CD14-positive monocyte (primary cell): ENCODE measurements around the gene STEAP3. TPM values are rescaled to one million over a fixed set of nuclear protein-coding genes. Genes with fewer than 3 reads are reported as not detected.

ENCODE experiments used
- DNase-seq, 3 donors: peaks; one replicate each; pipeline ENCODE4 v3.0.0-alpha.2; 2011 to 2022
- H2AFZ ChIP-seq: 2 replicates; pipeline ENCODE4 v1.6.0; 2012; ENCODE audit warnings: mild to moderate bottlenecking, low read depth, low read length, inconsistent platforms; ENCODE audit not compliant: insufficient read depth, poor library complexity, severe bottlenecking
- H3K27ac ChIP-seq, 2 donors: 1 replicate in 1 of 2; 2 replicates in 1 of 2; pipeline ENCODE4 v1.5.1; 2012 to 2013; ENCODE audit warnings: low read length in 2 of 2, control low read depth in 1 of 2, inconsistent platforms in 1 of 2, low read depth in 1 of 2, mild to moderate bottlenecking in 1 of 2
- H3K27me3 ChIP-seq, 2 donors: one replicate each; pipeline versions ENCODE4 v1.6.0 to v1.6.1; 2011 to 2013; ENCODE audit warnings: low read length in 2 of 2; ENCODE audit not compliant: control insufficient read depth in 2 of 2, insufficient read depth in 2 of 2
- H3K36me3 ChIP-seq, 2 donors: replicated peaks in 1 of 2; 1 replicate in 1 of 2; 2 replicates in 1 of 2; pipeline versions ENCODE4 v1.5.1 to v1.6.1; 2012 to 2013; ENCODE audit warnings: low read length in 2 of 2, control low read depth in 1 of 2, inconsistent platforms in 1 of 2, mild to moderate bottlenecking in 1 of 2; ENCODE audit not compliant: insufficient read depth in 2 of 2, control insufficient read depth in 1 of 2
- H3K4me1 ChIP-seq, 2 donors: 1 replicate in 1 of 2; 2 replicates in 1 of 2; pipeline versions ENCODE4 v1.5.1 to v1.6.1; 2012 to 2013; ENCODE audit warnings: low read length in 2 of 2, control low read depth in 1 of 2, inconsistent platforms in 1 of 2, mild to moderate bottlenecking in 1 of 2, moderate library complexity in 1 of 2; ENCODE audit not compliant: insufficient read depth in 2 of 2, control insufficient read depth in 1 of 2
- H3K4me2 ChIP-seq: replicated peaks from 2 replicates; pipeline ENCODE3; 2012; ENCODE audit warnings: low read length, moderate library complexity, mild to moderate bottlenecking; ENCODE audit not compliant: poor library complexity, severe bottlenecking; ENCODE audit errors: extremely low read depth
- H3K4me3 ChIP-seq, 3 experiments: fragments of 200-600 bp in 1 of 3; sonication (generic) in 1 of 3; replicated peaks in 1 of 3; 1 replicate in 2 of 3; 2 replicates in 1 of 3; pipeline ENCODE4 v1.5.1; 2011 to 2013; ENCODE audit warnings: low read length in 3 of 3, mild to moderate bottlenecking in 3 of 3, control low read depth in 2 of 3, low read depth in 2 of 3, inconsistent platforms in 1 of 3, moderate library complexity in 1 of 3
- H3K79me2 ChIP-seq: 2 replicates; pipeline ENCODE4 v1.6.0; 2012; ENCODE audit warnings: mild to moderate bottlenecking, control low read depth, inconsistent platforms, low read length, moderate library complexity; ENCODE audit not compliant: insufficient read depth
- H3K9ac ChIP-seq: 2 replicates; pipeline ENCODE4 v1.6.0; 2017; ENCODE audit warnings: low read length, mild to moderate bottlenecking; ENCODE audit not compliant: insufficient read depth, poor library complexity, severe bottlenecking
- H3K9me3 ChIP-seq, 2 donors: replicated peaks in 1 of 2; 1 replicate in 1 of 2; 2 replicates in 1 of 2; pipeline versions ENCODE4 v1.5.1 to v1.6.1; 2012 to 2013; ENCODE audit warnings: low read length in 2 of 2, control low read depth in 1 of 2; ENCODE audit not compliant: control insufficient read depth in 1 of 2, insufficient read depth in 1 of 2
- H4K20me1 ChIP-seq: 2 replicates; pipeline ENCODE4 v1.6.0; 2012; ENCODE audit warnings: mild to moderate bottlenecking, low read length, control low read depth, moderate library complexity; ENCODE audit not compliant: insufficient read depth
- H3K27ac Mint-ChIP-seq, 7 donors: one replicate each; pipeline ENCODE4 v1.8.0; 2020; ENCODE audit warnings: mild to moderate bottlenecking in 7 of 7, mixed read lengths in 7 of 7, moderate library complexity in 6 of 7, inconsistent platforms in 2 of 7
- H3K27me3 Mint-ChIP-seq, 3 donors: one replicate each; pipeline ENCODE4 v1.8.0; 2021 to 2022; ENCODE audit warnings: low read depth in 3 of 3, mild to moderate bottlenecking in 3 of 3, mixed read lengths in 3 of 3, moderate library complexity in 3 of 3, inconsistent platforms in 1 of 3
- H3K36me3 Mint-ChIP-seq, 2 donors: one replicate each; pipeline ENCODE4 v1.8.0; 2020; ENCODE audit warnings: mixed read lengths in 2 of 2, inconsistent platforms in 1 of 2, mild to moderate bottlenecking in 1 of 2
- H3K4me1 Mint-ChIP-seq: one replicate; pipeline ENCODE4 v1.8.0; 2020; ENCODE audit warnings: mild to moderate bottlenecking, mixed read lengths
- H3K4me3 Mint-ChIP-seq, 2 donors: one replicate each; pipeline ENCODE4 v1.8.0; 2020; ENCODE audit warnings: mild to moderate bottlenecking in 2 of 2, mixed read lengths in 2 of 2, moderate library complexity in 1 of 2
- H3K9me3 Mint-ChIP-seq, 7 donors: one replicate each; pipeline ENCODE4 v1.8.0; 2020 to 2022; ENCODE audit warnings: mixed read lengths in 7 of 7, mild to moderate bottlenecking in 6 of 7, moderate library complexity in 6 of 7, inconsistent platforms in 2 of 7
- CTCF ChIP-seq: fragments of 200-600 bp; IDR thresholded peaks from one replicate; pipeline ENCODE4 v1.8.0; 2022; ENCODE audit warnings: antibody characterized with exemption, mild to moderate bottlenecking
- WGBS: methylation state at CpG from one replicate; pipeline ENCODE4 v1.1.5; 2013; ENCODE audit warnings: missing lambda C conversion rate; ENCODE audit not compliant: insufficient coverage; 5-methylcytosine and 5-hydroxymethylcytosine counted together
- intact Hi-C, 2 donors: fragments of 100-400 bp; cut with micrococcal nuclease; formaldehyde crosslinking; loops; one replicate each; pipeline versions ENCODE4 v1.15.0 to v1.15.1; 2023
- polyA plus RNA-seq, 3 donors: library from polyadenylated mRNA; depleted of rRNA in 1 of 3; unstranded in 2 of 3; stranded (reverse) in 1 of 3; fragments of 300-500 nt in 2 of 3; fragments of >200 nt in 1 of 3; fragmentation: Illumina TruSeq in 2 of 3; gene quantifications; 1 replicate in 2 of 3; 2 replicates in 1 of 3; pipeline ENCODE4 v1.2.3, GENCODE V29; 2012 to 2021

Gene STEAP3
- polyA plus RNA-seq, 3 donors = 3.0 to 10.7 (median 3.3) TPM

GRCh38 chr2:119293900-119294299 lies 70.3 kb downstream of the STEAP3 start:
- Mint-ChIP-seq H3K9me3 (peaks cover 0 to 1% (median 0%) of the 10 kb centered on the region in 7 donors), H3K4me1 (peaks cover 3% of the 10 kb centered on the region), H3K4me3 (no peak overlapping the region), H3K36me3 (no peaks in the 10 kb centered on the region), H3K27ac (no peak overlapping the region), H3K27me3 (peaks cover 0 to 1% (median 1%) of the 10 kb centered on the region in 3 donors)
- Histone ChIP-seq H3K27ac (no peak overlapping the region), H4K20me1 (no peaks in the 10 kb centered on the region), H2AFZ (no peak overlapping the region), H3K36me3 (no peaks in the 10 kb centered on the region), H3K9me3 (no peaks in the 10 kb centered on the region), H3K4me2 (no peak overlapping the region), H3K4me1 (no peaks in the 10 kb centered on the region), H3K4me3 (no peak overlapping the region), H3K27me3 (no peaks in the 10 kb centered on the region), H3K9ac (no peak overlapping the region), H3K79me2 (no peaks in the 10 kb centered on the region)
- no peak for TF ChIP-seq CTCF
- intact Hi-C loops = loop anchor here (5.0 to 10.0 kb wide), 3 partner anchors 279 to 1069 kb away; no protein-coding TSS in a partner anchor
- no peak for DNase-seq
- WGBS = 94% methylated on average over 4 of the region's 7 CpGs

GRCh38 chr2:119294671-119295070 lies 71.0 kb downstream of the STEAP3 start:
- intact Hi-C loops = loop anchor here (5.0 to 10.0 kb wide), 3 partner anchors 280 to 1070 kb away; no protein-coding TSS in a partner anchor
- Histone ChIP-seq H3K79me2 (no peaks in the 10 kb centered on the region), H3K36me3 (no peaks in the 10 kb centered on the region), H3K4me2 (no peak overlapping the region), H3K27me3 (no peaks in the 10 kb centered on the region), H3K27ac (no peak overlapping the region), H4K20me1 (no peaks in the 10 kb centered on the region), H3K9ac (no peak overlapping the region), H3K9me3 (no peaks in the 10 kb centered on the region), H3K4me3 (no peak overlapping the region), H2AFZ (no peak overlapping the region), H3K4me1 (no peaks in the 10 kb centered on the region)
- Mint-ChIP-seq H3K27me3 (peaks cover 0 to 1% (median 1%) of the 10 kb centered on the region in 3 donors), H3K36me3 (no peaks in the 10 kb centered on the region), H3K9me3 (peaks cover 0 to 1% (median 0%) of the 10 kb centered on the region in 7 donors), H3K4me3 (no peak overlapping the region), H3K27ac (no peak overlapping the region), H3K4me1 (peaks cover 3% of the 10 kb centered on the region)
- TF ChIP-seq CTCF = no peak
- 86% methylated on average over 12 of the region's 14 CpGs for WGBS
- DNase-seq = no peak
